Neural cell (in vitro differentiated cells): ENCODE results near the gene CASTOR1.

Experiments
- CTCF ChIP-seq: fragments of 450-650 bp; IDR thresholded peaks from 2 replicates; pipeline ENCODE4 v1.5.1; 2014; ENCODE audit warnings: antibody characterized with exemption, mild to moderate bottlenecking, moderate library complexity; ENCODE audit not compliant: poor library complexity, severe bottlenecking
- EP300 ChIP-seq: fragments of 450-650 bp; conservative IDR thresholded peaks from 2 replicates; pipeline ENCODE4 v1.6.1; 2014; ENCODE audit warnings: antibody characterized with exemption, mild to moderate bottlenecking, moderate library complexity; ENCODE audit not compliant: poor library complexity, severe bottlenecking
- EZH2 ChIP-seq: fragments of 200-600, 300-800 bp; shearing (Covaris generic), sonication (generic); IDR thresholded peaks from 2 replicates; pipeline ENCODE4 v1.6.1; 2014; ENCODE audit warnings: antibody characterized with exemption, low read length, borderline replicate concordance, mild to moderate bottlenecking; ENCODE audit not compliant: insufficient read depth, poor library complexity, severe bottlenecking
- POLR2AphosphoS5 ChIP-seq: IDR thresholded peaks from 2 replicates; pipeline ENCODE4 v1.6.1; 2012
- RAD21 ChIP-seq: fragments of 450-650 bp; conservative IDR thresholded peaks from 2 replicates; pipeline ENCODE4 v1.6.1; 2014; ENCODE audit warnings: antibody characterized with exemption, mild to moderate bottlenecking, moderate library complexity
- SMC3 ChIP-seq: fragments of 450-650 bp; conservative IDR thresholded peaks from 2 replicates; pipeline ENCODE4 v1.6.1; 2014; ENCODE audit warnings: antibody characterized with exemption, mild to moderate bottlenecking, moderate library complexity; ENCODE audit not compliant: poor library complexity
- TAF1 ChIP-seq: IDR thresholded peaks from 2 replicates; pipeline ENCODE4 v1.6.1; 2012; ENCODE audit warnings: low read depth

- TF ChIP-seq CTCF (no peak), POLR2AphosphoS5 (no peak), EZH2 (no peak), RAD21 (no peak), EP300 (no peak), TAF1 (no peak), SMC3 (no peak)
These were observed 9.4 kb downstream of the CASTOR1 start for GRCh38 chr22:30279932-30280331.
